Natural killer cell treated with Interleukin-12 subunit alpha and Interleukin-12 subunit beta and Interleukin-15 and Interleukin-18, amount 100 ng/mL, for 72 hours (primary cell): ENCODE results near the gene TMEM131L. TPM values are rescaled to one million over a fixed set of nuclear protein-coding genes. Genes with fewer than 3 reads are reported as not detected.

ENCODE experiments used
- ATAC-seq, 2 donors: fragments of 150-1000 bp; cut with Tn5 transposase in 1 of 2; sonication (Bioruptor Pico), chemical (Tn5 transposase) in 1 of 2; 2 replicates each; pipeline ENCODE4 v1.10.0; 2021
- DNase-seq: peaks from one replicate; pipeline ENCODE4 v3.0.0; 2022; ENCODE audit warnings: low spot score
- H3K27ac Mint-ChIP-seq, 2 donors: 1 replicate in 1 of 2; 2 replicates in 1 of 2; pipeline ENCODE4 v1.8.0; 2022; ENCODE audit warnings: mixed read lengths in 2 of 2, mild to moderate bottlenecking in 1 of 2, moderate library complexity in 1 of 2
- H3K27me3 Mint-ChIP-seq, 2 donors: 1 replicate in 1 of 2; 2 replicates in 1 of 2; pipeline ENCODE4 v1.8.0; 2022; ENCODE audit warnings: mixed read lengths in 2 of 2
- H3K36me3 Mint-ChIP-seq: one replicate; pipeline ENCODE4 v1.8.0; 2022; ENCODE audit warnings: mixed read lengths
- H3K4me1 Mint-ChIP-seq, 2 donors: 1 replicate in 1 of 2; 2 replicates in 1 of 2; pipeline ENCODE4 v1.8.0; 2022; ENCODE audit warnings: low read depth in 2 of 2, mixed read lengths in 2 of 2, mild to moderate bottlenecking in 1 of 2
- H3K4me3 Mint-ChIP-seq: one replicate; pipeline ENCODE4 v1.8.0; 2022; ENCODE audit warnings: mixed read lengths
- H3K9me3 Mint-ChIP-seq: 2 replicates; pipeline ENCODE4 v1.8.0; 2022; ENCODE audit warnings: mixed read lengths
- total RNA-seq, 2 donors: library from RNA; stranded (reverse); gene quantifications; one replicate each; pipeline ENCODE4 v1.2.3, GENCODE V29; 2022

Gene TMEM131L
- total RNA-seq, 2 donors from 2014 or later: 35.8 to 42.3 TPM

DNA sequence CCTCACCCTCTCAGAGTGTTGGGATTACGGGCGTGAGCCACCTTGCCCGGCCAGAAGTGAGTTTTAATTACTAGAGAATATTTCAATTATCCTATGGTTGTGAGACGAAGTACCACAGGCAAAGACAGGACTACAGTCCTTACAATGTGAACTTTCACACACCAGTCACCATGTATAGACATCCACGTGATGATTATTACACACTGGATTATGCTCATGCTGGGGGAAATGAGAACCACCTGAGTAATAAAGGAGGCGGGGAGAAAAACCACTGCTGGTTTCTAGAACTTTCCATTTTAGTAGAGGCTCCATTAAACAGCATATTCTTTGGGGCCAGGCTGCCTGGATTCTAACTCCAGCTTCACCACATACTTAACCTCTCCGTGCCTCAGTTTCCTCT, 175.4 kb downstream of the TMEM131L start:
- H3K27ac Mint-ChIP-seq: no peak overlapping the region
- H3K36me3 Mint-ChIP-seq: peaks cover under 1% of the 10 kb centered on the region
- ATAC-seq (no peak), DNase-seq (no peak)
- H3K9me3 Mint-ChIP-seq: no peaks in the 10 kb centered on the region
- no peak overlapping the region for H3K4me3 Mint-ChIP-seq
- H3K27me3 Mint-ChIP-seq: no peaks in the 10 kb centered on the region
- H3K4me1 Mint-ChIP-seq: peaks cover 4 to 6% of the 10 kb centered on the region in 2 donors

DNA sequence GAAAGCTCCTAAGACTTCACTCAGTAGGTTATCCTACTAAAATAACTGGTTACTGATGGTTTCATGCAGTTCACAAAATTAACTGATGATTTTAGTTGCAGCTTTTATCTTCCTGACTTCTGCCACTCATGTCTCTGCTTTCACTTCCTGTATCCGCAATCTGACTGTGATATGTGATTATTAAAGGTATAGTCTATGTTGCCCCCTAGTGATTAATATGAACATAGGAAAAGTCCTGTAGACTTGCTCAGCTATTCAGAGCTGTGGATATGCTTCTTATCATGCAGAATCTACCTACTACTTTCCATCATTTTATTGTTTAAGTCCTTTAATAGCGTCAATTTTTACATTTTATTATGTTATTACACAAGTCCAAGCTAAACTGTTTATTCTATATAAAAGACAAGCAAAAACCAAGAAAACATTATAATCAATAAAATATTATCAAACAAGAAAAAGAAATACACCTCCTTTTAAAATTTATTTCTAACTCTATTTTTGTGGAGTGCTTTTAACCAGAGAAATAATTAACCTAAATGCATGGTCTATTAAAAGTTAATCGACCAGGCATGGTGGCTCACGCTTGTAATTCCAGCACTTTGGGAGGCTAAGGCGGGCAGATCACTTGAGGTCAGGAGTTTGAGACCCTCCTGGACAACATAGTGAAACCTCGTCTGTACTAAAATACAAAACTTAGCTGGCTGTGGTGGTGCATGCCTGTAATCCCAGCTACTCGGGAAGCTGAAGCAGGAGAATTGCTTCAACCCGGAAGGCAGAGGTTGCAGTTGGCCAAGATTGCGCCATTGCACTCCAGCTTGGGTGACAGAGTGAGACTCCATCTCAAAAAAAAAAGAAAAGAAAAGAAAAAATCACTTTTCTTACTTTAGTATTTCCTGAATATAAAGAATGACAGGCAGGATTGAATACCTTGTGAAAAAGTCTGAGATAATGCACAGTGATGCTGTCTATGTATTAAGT, 177.5 kb downstream of the TMEM131L start:
- Mint-ChIP-seq H3K9me3 (no peaks in the 10 kb centered on the region), H3K36me3 (no peaks in the 10 kb centered on the region), H3K4me3 (peak overlapping the region; percentile 1), H3K27me3 (no peaks in the 10 kb centered on the region), H3K27ac (peak overlapping the region in 1 of 2 donors; percentile 74), H3K4me1 (peaks cover 6 to 9% of the 10 kb centered on the region in 2 donors)
- DNase-seq (no peak), ATAC-seq (peak; percentile 75 to 83)

DNA sequence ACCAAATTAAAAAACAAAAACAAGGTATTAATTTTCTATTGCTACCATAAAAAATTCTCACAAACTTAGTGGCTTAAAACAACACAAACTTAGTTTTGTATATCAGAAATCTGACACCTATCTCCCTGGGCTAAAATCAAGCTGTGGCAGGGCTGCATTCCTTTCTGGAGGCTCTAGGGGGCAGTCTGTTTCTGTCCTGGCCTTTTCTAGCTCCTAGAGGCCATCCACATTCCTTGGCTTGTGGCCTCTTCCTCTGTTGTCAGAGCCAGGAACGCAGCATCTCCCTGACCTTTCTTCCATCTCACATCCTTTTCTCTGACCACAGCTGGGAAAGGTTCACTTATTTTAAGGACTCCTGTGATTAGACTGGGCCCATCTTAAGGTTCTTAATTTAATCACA, 179.0 kb downstream of the TMEM131L start:
- no peak overlapping the region for H3K27ac Mint-ChIP-seq
- H3K4me1 Mint-ChIP-seq: peaks cover 6 to 9% of the 10 kb centered on the region in 2 donors
- H3K36me3 Mint-ChIP-seq: no peaks in the 10 kb centered on the region
- ATAC-seq (no peak), DNase-seq (no peak)
- H3K9me3 Mint-ChIP-seq: no peaks in the 10 kb centered on the region
- no peak overlapping the region for H3K4me3 Mint-ChIP-seq
- no peaks in the 10 kb centered on the region for H3K27me3 Mint-ChIP-seq

DNA sequence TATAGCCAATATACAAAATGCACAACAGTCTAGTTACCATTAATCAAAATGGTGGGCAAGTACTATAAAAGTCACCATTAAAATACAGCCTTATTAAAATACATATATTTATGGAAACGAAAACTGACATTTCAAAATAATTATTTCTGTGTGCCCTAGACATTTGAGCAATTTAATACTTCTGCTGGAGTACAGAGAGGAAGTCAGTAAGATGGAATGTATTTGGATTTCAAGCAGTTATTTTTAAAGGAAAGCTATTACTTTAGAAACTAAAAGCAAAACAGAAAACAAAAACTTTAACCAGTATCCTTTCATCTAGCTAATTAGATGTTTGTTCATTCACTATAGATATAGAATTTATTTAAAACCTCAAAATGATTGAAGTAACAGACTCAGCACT, 180.1 kb downstream of the TMEM131L start:
- no peak for ATAC-seq
- H3K36me3 Mint-ChIP-seq: no peaks in the 10 kb centered on the region

DNA sequence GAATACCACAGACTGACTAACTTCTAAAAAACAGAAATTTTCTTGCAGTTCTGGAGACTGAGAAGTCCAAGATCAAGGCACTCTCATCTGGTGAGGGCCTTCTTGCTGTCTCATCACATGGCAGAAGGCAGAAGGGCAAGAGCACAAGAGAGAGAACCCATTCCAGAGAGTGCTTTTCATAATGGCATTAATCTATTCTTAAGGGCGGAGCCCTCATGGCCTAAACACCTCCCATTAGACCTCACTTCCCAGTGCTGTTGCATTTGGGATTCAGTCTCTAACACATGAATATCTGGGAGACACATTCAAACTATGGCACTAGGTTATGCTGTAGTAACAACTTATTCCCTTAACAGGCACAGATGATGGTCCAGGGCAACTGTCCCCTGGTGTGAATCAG, 180.8 kb downstream of the TMEM131L start:
- no peak for DNase-seq
- Mint-ChIP-seq H3K4me1 (peaks cover 17 to 19% of the 10 kb centered on the region in 2 donors), H3K4me3 (no peak overlapping the region), H3K27me3 (no peaks in the 10 kb centered on the region), H3K9me3 (peaks cover 2% of the 10 kb centered on the region), H3K36me3 (no peaks in the 10 kb centered on the region), H3K27ac (peak overlapping the region in 1 of 2 donors; percentile 71)
- ATAC-seq: no peak

More for the DNA sequence above, 180.1 kb downstream of the TMEM131L start:
- no peaks in the 10 kb centered on the region for H3K27me3 Mint-ChIP-seq
- no peak overlapping the region for H3K27ac Mint-ChIP-seq
- H3K4me1 Mint-ChIP-seq: peaks cover 12 to 13% of the 10 kb centered on the region in 2 donors
- no peak overlapping the region for H3K4me3 Mint-ChIP-seq
- no peak for DNase-seq
- H3K9me3 Mint-ChIP-seq: peaks cover 1% of the 10 kb centered on the region

DNA sequence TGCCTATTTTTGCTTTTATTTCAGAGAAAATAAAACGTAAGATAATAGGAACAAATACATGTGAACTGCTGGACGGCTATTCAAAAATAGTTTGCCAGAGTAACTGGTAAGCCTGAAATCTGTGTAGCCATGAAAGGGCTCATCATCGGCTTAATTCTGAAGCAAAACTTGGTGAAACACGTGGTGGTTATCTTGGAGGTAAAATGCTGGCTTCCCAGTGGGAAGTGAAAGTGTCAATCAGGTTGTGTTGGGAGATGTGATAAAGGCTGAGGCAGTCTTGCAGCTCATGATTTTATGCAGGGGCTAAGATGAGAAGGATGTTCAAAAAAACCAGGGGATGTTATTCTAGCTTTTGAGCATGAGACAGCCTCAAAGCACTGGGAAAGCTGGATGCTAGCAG, 181.8 kb downstream of the TMEM131L start:
- no peaks in the 10 kb centered on the region for H3K27me3 Mint-ChIP-seq
- peaks cover 17 to 22% of the 10 kb centered on the region in 2 donors for H3K4me1 Mint-ChIP-seq
- no peaks in the 10 kb centered on the region for H3K36me3 Mint-ChIP-seq
- no peak for ATAC-seq
- DNase-seq: no peak
- no peak overlapping the region for H3K27ac Mint-ChIP-seq
- H3K9me3 Mint-ChIP-seq: peaks cover 2% of the 10 kb centered on the region
- no peak overlapping the region for H3K4me3 Mint-ChIP-seq

DNA sequence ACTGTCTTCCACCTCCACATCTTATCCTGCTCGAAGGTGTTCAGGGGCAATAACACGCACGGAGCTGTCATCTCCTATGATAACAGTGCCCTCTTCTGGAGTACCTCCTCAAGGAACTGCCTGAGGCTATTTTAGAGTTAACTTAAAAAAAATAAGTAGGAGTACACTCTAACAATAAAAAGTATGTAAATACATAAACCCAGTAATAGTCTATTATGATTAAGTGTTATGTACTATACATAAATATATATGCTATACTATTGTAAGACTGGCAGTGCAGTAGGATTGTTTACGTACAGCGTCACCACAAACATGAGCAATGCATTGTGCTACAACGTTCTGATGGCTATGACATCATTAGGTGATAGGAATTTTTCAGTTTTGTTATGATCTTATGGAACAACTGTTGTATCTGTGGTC, 183.4 kb downstream of the TMEM131L start:
- H3K4me3 Mint-ChIP-seq: no peak overlapping the region
- no peak for ATAC-seq
- H3K27me3 Mint-ChIP-seq: peaks cover 0 to under 1% of the 10 kb centered on the region in 2 donors
- H3K27ac Mint-ChIP-seq: no peak overlapping the region
- DNase-seq: no peak
- H3K36me3 Mint-ChIP-seq: no peaks in the 10 kb centered on the region
- peaks cover 2% of the 10 kb centered on the region for H3K9me3 Mint-ChIP-seq
- peaks cover 12 to 18% of the 10 kb centered on the region in 2 donors for H3K4me1 Mint-ChIP-seq

DNA sequence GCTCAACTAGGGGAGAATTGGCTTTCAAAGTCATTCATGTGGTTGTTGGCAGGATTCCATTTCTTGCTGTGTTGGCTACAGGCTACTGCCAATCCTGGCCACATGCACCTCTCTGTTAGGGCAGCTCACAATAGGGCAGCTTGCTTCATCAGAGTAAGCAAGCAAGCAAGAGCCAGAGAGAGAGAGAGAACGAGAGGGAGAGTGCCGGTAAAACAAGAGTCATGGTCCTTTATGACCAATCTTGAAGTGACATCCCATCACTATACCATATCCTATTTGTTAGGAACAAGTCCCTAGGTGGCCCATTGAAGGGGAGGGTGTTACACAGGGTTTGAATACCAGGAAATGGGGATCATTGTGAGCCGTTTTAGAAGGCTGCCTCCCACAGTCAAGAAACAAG, 185.0 kb downstream of the TMEM131L start:
- H3K36me3 Mint-ChIP-seq: no peaks in the 10 kb centered on the region
- peaks cover 2% of the 10 kb centered on the region for H3K9me3 Mint-ChIP-seq
- peaks cover 5 to 12% of the 10 kb centered on the region in 2 donors for H3K27me3 Mint-ChIP-seq
- peak overlapping the region; percentile 81 to 89 for H3K27ac Mint-ChIP-seq
- peak overlapping the region; percentile 53 for H3K4me3 Mint-ChIP-seq
- ATAC-seq: peak; percentile 8 to 18
- DNase-seq: no peak
- H3K4me1 Mint-ChIP-seq: peaks cover 20 to 23% of the 10 kb centered on the region in 2 donors

DNA sequence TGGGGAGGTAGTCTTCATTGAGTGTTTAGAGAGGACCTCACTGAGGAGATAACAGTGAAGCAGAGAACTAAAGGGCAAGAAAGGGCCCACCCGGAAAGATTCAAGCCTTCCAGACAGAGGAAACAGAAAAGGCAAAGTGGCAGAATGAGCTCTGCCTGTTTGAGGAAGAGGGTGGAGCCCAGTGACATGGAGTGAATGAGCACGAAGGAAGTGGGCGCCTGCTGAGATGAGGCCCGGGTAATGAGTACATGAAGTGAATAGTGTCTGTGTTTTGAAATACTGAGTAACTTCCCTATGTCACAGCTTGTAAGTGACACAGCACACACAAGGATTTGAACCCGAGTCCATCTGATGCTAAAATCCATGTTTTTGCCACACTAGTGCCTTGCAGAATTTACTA, 185.4 kb downstream of the TMEM131L start:
- H3K9me3 Mint-ChIP-seq: peaks cover 2% of the 10 kb centered on the region
- H3K4me3 Mint-ChIP-seq: peak overlapping the region; percentile 53
- DNase-seq (peak; percentile 69), ATAC-seq (peak; percentile 87 to 94)
- peaks cover 25 to 26% of the 10 kb centered on the region in 2 donors for H3K4me1 Mint-ChIP-seq
- H3K27ac Mint-ChIP-seq: peak overlapping the region; percentile 81 to 89
- peaks cover 5 to 17% of the 10 kb centered on the region in 2 donors for H3K27me3 Mint-ChIP-seq
- H3K36me3 Mint-ChIP-seq: no peaks in the 10 kb centered on the region

DNA sequence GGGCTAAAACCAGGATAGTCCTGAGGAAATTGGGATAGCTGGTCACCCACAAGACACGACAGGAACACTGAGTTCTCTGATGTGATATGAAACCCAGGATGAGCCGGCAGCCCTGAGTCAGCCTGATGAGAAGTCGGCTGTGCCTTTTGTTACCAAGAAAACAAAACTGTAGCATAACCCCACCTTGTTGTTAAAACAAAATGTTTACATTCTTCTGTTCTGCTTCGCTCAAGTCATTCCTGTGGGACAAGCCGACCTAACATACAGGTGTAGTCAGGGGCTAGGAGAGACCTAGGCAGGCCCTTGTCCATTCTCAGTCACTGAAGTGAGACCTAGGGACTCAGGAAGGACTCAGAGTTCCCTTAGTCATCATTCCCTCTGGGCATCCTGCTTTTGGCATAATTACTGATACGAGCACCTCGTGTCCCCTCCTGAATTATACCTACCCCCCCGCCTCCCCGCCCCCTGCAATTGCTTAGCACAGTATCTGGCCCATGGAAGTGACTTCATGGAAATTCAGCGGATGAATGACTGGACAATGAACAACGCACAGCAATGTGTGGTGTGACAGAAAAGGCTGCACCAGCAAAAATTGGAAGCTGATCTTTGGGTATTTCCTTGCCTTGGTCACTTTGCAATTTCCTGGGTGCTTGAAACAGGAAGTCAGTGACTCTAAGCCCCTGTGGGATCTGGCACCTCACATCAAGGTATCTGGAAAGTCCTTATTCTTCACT, 186.1 kb downstream of the TMEM131L start:
- Mint-ChIP-seq H3K27me3 (peaks cover 5 to 19% of the 10 kb centered on the region in 2 donors), H3K9me3 (peaks cover 2% of the 10 kb centered on the region), H3K4me1 (peaks cover 26% of the 10 kb centered on the region in 2 donors), H3K4me3 (peak overlapping the region; percentile 53), H3K27ac (peak overlapping the region; percentile 81 to 89), H3K36me3 (no peaks in the 10 kb centered on the region)
- no peak for DNase-seq
- ATAC-seq: no peak

DNA sequence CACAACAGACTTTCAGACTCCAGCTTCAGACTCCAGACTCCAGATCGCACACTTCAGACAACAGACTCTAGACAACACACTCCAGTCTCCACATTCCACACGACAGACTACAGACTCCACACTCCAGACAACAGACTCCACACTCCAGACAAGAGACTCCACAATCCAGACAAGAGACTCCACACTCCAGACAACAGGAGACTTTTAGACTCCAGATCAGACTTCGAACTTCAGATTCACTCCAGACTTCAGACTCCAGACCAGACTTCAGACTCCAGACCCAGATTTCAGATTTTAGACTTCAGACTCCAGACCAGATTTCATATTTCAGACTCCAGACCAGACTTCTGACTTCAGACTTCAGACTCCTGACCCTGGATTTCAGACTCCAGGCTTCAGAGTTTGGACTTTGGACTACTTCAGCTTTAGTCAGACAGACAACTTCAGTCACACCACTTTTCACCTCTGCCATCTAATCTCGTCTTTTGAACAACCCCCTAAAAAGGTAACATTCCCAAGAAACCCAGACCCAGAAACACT, 188.9 kb downstream of the TMEM131L start:
- peaks cover 2% of the 10 kb centered on the region for H3K9me3 Mint-ChIP-seq
- H3K27ac Mint-ChIP-seq: peak overlapping the region in 1 of 2 donors; percentile 1
- H3K4me1 Mint-ChIP-seq: peaks cover 21 to 26% of the 10 kb centered on the region in 2 donors
- H3K27me3 Mint-ChIP-seq: peaks cover 6 to 19% of the 10 kb centered on the region in 2 donors
- DNase-seq (no peak), ATAC-seq (no peak)
- H3K4me3 Mint-ChIP-seq: no peak overlapping the region
- no peaks in the 10 kb centered on the region for H3K36me3 Mint-ChIP-seq

DNA sequence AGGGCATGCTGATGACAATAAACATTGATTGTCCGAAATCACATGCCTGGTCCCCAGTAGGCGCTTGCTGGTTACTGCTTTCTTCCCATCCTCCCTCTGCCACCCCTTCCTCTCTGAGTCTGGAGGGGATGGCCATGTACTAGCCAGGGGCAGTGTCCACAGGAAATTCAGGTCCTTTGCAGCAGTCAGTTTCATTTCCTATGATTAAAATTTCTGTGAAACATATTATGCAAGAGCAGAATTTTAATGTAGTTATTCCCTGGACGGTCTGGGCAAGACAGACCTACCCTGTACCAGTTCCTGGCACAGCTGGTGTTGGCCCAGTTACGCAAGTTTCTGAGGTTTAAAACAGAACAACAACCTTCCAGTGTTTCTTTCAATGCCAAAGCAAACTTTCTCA, 189.8 kb downstream of the TMEM131L start:
- no peaks in the 10 kb centered on the region for H3K36me3 Mint-ChIP-seq
- H3K27ac Mint-ChIP-seq: peak overlapping the region in 1 of 2 donors; percentile 0
- no peak for DNase-seq
- no peak for ATAC-seq
- H3K27me3 Mint-ChIP-seq: peaks cover 6 to 19% of the 10 kb centered on the region in 2 donors
- peaks cover 20 to 23% of the 10 kb centered on the region in 2 donors for H3K4me1 Mint-ChIP-seq
- peaks cover 2% of the 10 kb centered on the region for H3K9me3 Mint-ChIP-seq
- H3K4me3 Mint-ChIP-seq: no peak overlapping the region

DNA sequence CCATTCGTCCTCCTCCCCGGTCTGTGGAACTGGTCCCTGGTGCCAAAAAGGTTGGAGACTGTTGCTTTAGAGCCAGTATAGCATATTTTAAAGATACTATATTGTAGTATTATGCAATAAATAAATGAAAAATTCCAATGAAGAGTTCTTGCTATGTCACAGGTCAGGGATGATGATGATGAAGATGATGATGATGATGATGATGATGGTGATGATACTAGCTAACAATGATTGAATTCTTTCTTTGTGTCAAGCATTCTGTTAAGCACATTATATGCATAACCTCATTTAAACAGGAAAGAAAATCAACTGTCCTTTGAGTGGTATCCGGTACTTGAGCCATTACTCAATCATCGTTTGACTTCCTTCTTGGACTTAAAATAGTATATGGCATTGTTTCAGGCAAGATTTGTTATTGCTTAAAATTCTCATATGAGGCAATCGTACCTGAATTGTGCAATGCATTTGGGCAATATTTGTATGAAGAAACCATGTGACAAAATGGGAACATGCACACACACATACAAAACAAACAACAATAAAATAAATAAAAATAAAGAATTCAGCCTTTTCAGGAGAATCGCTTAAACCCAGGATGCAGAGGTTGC, 195.2 kb downstream of the TMEM131L start:
- Mint-ChIP-seq H3K27me3 (peaks cover 9 to 17% of the 10 kb centered on the region in 2 donors), H3K27ac (no peak overlapping the region), H3K4me1 (peaks cover 4 to 9% of the 10 kb centered on the region in 2 donors), H3K9me3 (peaks cover 10% of the 10 kb centered on the region), H3K36me3 (peaks cover 6% of the 10 kb centered on the region), H3K4me3 (no peak overlapping the region)
- DNase-seq (no peak), ATAC-seq (peak in 1 of 2 donors; percentile 70)
